Midbrain (tissue), 1 donor: ENCODE data around the gene WFS1.

Experiments used
- DNase-seq: peaks from one replicate; lab custom pipeline; 2025; lab: John Stamatoyannopoulos, UW

The WFS1 gene

GRCh38 chr4:6262176-6262575, 7.5 kb upstream of the WFS1 start:
- no peak for DNase-seq

GRCh38 chr4:6262847-6263487, 6.7 kb upstream of the WFS1 start:
- DNase-seq: no peak

DNA sequence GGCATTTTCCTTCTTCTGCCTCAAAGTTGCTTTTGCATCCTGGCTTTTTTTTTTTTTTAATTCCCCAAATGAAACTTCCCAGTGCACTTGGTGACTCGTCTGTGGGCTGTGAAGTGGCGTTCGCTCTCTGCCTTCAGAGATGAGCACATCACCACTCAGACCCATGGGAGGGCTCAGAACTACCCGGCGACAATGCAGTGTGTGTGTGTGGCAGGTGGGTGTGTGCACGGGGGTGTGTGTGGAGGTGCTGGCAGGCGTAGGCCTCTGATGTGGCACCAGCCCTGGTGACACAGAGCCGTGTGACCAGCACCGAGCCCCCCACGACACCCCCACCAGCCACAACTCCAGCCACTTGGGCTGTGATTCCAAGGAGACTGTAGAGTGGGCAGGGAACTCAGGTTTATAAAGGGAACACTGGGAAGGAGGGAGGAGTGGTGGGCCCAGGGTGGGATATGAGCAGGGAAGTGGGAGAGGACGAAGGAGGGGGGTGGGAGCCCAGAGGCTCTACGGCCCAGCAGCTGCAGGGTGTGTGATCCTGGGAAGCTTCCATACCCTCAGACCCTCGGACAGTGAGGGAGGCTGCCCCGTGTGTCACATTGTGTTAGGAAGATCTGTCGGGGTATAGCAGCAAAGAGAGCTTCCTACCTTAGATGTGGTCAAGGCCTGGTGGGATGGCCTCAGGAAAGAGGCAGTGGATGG, 6.0 kb upstream of the WFS1 start:
- DNase-seq: no peak

DNA sequence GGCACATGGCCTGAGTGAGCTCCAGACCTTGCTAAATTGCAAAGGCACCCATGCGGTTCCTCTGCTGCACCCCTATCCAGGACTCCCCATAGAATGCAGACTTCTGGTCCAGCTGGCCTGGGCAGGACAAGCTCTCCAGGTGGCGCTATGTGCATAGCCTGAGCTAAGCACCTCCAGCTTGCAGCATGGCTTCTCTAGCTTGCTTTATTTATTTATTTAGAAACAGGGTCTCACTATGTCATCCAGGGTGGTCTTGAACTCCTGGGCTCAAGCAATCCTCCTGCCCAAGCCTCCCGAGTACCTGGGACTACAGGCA, 5.5 kb upstream of the WFS1 start:
- DNase-seq: no peak

GRCh38 chr4:6265546-6265945, 4.1 kb upstream of the WFS1 start:
- DNase-seq: no peak

DNA sequence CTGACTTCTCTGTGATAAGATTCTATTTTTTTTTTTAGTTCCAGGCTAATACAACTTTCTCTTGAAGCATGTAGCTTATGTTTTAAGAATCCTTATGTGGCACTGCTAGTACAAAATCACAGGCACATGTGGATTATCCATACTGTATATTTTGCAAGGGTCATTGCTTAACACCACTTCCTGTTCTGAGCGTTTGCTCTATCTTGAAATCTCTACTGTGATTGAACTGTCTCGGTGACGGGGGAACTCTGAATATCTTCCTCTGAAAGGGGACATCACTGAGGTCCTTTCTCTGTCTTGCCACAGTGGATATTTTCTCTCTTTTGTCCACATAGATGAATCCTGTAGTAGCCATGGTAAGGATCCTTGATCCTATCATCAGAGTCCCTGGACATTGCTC, 2.1 kb upstream of the WFS1 start:
- no peak for DNase-seq

DNA sequence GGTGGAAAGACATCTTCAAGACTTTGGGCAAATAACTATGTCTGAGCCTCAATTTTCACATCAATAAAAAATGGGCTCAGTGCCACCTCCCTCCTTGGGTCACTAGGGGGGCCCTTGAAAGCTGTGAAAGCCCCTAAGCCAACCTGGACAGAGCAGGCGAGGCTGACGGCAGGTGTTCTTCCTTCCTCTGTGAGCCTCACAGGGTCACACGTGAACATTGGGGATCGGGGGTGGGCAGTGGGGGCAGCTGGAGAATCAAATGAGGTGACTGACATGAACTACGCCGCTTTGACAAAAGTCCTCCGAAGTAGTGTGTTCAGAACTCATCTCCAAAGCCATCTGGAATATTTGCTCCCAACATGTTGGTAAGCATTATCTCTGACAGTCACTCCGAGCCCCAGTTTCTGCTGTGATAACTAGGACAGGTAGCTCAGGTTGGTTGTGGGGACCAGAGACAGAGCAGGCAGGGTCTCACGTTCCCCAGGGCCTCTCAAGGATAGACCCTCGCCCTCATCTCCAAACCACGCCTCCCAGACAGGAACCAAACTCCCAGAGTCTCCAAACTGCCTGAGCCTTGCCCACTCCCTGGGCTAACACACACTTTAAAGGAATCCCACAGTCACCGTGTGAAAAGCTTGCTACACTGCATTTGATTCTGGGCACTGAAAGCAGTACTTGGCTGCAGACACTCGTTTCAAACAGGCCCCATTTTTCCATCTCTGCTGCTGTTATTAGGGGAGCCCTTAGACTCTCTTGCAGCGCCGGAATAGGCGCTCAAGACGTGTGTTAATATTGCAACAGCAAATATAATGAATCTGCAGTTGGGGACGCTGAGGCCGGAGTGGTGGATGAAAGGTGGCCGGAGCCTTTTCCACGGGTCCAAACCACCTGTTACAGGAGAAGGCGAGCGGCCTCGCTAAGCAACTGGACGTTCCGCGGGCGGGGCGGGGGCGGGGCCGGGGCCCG, 717 bp upstream of the WFS1 start:
- DNase-seq: no peak

- no peak for DNase-seq
Measured at GRCh38 chr4:6270636-6271121, 1.0 kb downstream of the WFS1 start.

DNA sequence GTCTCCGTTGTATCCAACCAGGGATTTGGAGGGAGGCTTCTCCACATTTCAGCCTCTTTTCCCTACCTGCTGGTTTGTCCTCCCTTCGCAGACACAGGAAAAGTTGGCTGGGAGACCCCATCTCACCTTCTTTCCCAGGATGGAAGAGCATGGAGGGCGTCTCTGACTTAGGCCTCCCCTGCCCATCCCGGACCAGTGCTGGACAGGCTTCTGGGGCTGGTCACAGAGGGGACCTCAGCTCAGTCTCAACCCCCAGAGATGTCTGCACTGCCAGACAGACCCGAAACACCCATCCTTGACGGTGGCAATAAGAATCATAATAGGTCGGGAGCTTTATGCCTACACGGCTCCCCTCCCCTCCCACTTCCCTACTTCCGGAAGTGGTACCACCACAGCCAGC, 1.6 kb downstream of the WFS1 start:
- no peak for DNase-seq

DNA sequence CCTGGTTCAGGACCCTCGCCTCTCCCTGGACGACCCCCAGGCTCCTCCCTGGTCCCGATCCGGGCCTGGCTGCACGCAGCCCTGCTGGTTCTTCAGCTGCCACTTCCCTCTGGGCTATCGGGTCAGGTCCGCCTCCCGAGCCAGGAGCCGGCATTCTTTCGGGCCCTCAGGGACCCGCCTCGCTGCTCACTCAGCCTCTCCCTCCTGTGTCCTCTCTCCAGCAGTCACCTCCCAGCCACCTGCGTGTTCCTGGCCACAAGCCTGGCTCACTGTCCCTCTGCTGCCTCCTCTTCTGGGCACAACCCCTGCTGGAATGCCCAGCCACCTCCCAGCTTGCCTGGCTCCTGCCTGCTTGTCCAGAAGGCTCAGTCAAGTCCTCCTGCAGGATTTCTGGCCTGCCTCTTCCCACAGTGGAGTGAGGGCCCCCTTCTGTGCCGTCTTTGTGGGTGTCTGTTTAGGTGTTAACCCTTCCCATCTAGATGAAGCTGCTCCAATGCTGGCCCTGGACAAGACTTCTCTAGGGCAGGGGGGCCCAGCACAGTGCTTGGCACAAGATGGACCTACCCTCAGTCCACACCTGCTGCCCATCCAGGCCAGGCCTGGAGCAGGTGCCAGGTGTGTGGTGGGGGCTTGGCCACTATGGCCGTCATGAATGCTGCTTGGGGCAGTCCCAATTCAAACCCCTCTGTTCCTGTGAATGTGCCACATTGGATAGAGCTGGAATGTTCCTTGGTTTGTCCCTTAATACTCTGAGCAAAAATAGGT, 2.2 kb downstream of the WFS1 start:
- DNase-seq: no peak

GRCh38 chr4:6272863-6273660, 3.4 kb downstream of the WFS1 start:
- DNase-seq: no peak

DNA sequence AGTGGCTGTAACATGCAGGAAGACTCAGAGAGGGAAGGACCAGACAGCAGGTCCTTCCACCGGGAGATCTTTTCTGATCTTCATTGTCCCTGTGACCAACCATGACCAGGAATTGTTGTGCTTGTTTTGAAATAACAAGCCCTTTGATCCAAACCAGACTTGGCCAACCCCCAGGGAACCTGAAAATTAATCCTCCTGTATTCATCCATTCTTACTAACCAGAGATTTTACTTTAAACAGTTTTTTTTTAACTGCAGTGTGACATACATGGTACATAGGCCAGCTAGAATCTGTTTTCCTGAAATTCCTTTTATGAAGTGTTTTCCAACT, 4.0 kb downstream of the WFS1 start:
- DNase-seq: no peak

DNA sequence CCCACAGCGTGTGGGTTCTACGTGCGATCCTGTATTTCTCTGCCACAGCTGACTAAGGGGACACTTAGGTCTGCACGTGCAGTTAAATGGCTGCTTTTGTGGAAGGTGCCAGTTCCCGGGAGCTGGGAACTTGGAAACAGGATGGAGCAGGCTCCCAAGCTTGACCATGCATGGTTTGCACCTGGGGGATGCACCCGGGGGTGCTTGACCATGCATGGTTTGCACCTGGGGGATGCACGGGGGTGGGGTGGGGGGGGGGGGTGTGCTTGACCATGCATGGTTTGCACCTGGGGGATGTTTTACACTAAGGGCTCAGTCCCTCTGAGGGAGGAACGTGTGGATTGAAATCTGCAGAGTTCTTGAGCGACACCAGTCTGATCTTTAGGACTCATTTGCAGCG, 5.7 kb downstream of the WFS1 start:
- no peak for DNase-seq

DNA sequence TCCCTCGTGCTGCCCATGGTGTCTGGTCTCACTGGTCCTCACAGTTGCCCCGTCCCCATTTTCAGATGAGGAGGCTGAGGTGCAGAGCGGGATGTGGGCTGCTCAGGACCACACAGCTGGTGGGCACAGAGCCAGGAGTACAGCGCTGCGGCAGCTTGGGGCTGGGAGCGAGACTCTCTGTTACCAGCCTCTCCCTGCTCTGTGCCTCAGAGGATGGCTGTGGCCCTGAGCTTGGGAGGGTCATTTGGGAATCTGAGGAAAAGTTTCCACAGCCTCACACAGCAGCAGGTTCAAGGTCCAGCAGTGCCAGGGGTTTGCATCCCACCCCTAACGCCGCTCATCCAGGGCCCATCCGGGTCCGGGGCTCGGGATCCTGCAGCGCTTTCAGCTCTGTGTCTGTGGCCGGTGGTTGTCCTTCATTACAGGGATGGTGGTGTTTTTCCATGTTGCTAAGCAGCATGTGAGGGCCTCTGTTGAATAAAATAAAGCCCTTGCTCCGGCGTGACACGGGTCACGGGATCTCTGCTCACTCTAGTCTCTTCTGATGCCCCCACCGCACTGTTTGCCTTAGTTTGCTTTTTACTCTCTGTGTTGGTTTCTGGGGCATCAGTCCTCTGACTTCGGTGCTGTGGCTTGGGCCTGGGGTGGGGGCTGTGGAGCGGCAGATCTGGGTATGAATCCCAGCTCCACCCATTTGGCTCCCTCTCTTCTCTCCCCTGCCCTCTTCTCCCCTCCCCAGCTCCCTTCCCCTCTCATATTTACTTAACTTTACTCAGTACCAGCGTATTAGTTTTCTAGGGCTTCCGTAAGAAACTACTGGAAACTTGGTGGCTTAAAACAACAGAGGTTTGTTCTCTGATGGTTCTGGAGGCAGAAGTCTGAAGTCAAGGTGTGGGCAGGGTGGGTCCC, 6.5 kb downstream of the WFS1 start:
- no peak for DNase-seq

DNA sequence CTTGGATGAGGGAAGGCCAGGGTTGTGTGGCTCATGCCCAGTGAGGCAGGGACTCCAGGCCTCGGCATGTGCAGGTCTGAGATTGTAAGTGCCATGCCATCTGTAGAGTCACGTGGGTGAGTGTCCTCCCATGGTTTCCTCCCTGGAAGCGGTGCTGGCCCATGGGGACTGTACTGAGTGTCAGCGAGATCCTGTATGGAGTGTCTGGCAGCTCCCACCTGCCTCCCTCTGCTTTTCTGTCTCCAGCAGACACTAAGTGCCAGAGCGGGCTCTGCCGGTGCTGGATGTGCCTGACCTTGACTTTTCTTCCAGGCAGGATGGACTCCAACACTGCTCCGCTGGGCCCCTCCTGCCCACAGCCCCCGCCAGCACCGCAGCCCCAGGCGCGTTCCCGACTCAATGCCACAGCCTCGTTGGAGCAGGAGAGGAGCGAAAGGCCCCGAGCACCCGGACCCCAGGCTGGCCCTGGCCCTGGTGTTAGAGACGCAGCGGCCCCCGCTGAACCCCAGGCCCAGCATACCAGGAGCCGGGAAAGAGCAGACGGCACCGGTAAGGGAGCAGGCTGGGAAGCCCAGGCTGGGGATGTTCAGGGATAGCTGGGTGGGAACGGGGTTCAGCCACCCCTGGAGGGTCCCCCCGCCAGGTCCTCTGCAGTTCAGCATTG, 7.6 kb downstream of the WFS1 start:
- DNase-seq: no peak

GRCh38 chr4:6277935-6278800, 8.5 kb downstream of the WFS1 start:
- DNase-seq: no peak

DNA sequence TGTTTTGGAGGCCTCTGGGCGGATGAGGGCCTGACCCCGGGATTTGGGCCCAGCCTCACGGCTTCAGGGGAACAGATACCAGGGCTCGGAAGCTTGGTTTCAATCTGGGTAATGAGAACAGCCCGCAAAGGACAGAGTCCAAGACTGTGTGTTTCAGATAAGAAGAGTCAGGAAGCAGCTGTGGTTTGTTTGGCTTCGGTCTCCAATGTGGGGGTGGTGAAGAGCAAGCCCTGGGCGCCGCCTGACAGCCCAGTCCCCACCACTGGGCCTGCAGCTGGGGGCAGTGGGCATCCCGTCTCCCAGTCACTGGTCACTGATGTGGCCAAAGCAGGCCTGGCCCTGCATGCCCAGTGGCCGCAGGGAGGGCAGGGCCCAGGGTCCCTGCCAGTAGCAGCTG, 9.1 kb downstream of the WFS1 start:
- peak; percentile 41 for DNase-seq

- DNase-seq: no peak
Measured at GRCh38 chr4:6279582-6280289, 10.1 kb downstream of the WFS1 start.
